HG03520 (cell line): ENCODE results near the gene SRSF12.

Experiments
- ATAC-seq: cut with Tn5 transposase; IDR thresholded peaks from one replicate; pipeline ENCODE4 v1.9.1; 2021; ENCODE audit warnings: mild to moderate bottlenecking, moderate library complexity; ENCODE audit not compliant: unreplicated experiment

SRSF12 gene

GRCh38 chr6:89117211-89118108, at the start of gene SRSF12:
Gene SRSF12 (minus strand): TSS chr6:89118071. CDS start chr6:89117887, 184 bp downstream.
- peak; percentile 68 for ATAC-seq

- no peak for ATAC-seq
These were observed 44.1 kb upstream of the SRSF12 start for GRCh38 chr6:89162047-89162371.

- no peak for ATAC-seq
These were observed 43.6 kb upstream of the SRSF12 start for GRCh38 chr6:89161326-89162046.

- ATAC-seq = no peak
These were observed 42.6 kb upstream of the SRSF12 start for GRCh38 chr6:89160331-89161092.

GRCh38 chr6:89154131-89154530, 36.3 kb upstream of the SRSF12 start:
- ATAC-seq = no peak

GRCh38 chr6:89148016-89148750, 30.3 kb upstream of the SRSF12 start:
- no peak for ATAC-seq

- no peak for ATAC-seq
These were observed 29.1 kb upstream of the SRSF12 start for GRCh38 chr6:89146718-89147700.

- ATAC-seq = peak; percentile 44
These were observed 28.3 kb upstream of the SRSF12 start, which contains the start of gene PM20D2 for GRCh38 chr6:89145956-89146717. Gene PM20D2 (plus strand): TSS chr6:89146055. CDS start chr6:89146145, 90 bp downstream.

- ATAC-seq = peak; percentile 65
These were observed 27.5 kb upstream of the SRSF12 start for GRCh38 chr6:89145091-89145955.

GRCh38 chr6:89144354-89144906, 26.6 kb upstream of the SRSF12 start:
- peak; percentile 41 for ATAC-seq

GRCh38 chr6:89140347-89141156, 22.7 kb upstream of the SRSF12 start:
- no peak for ATAC-seq

GRCh38 chr6:89139509-89140346, 21.9 kb upstream of the SRSF12 start:
- no peak for ATAC-seq

GRCh38 chr6:89138173-89138572, 20.3 kb upstream of the SRSF12 start:
- no peak for ATAC-seq

- ATAC-seq = no peak
These were observed 16.9 kb upstream of the SRSF12 start for GRCh38 chr6:89134723-89135122.

- ATAC-seq = no peak
These were observed 16.1 kb upstream of the SRSF12 start for GRCh38 chr6:89133981-89134380.

- ATAC-seq = no peak
These were observed 14.2 kb upstream of the SRSF12 start for GRCh38 chr6:89132057-89132456.
